GM12875 (cell line): ENCODE results near the gene PPP1R9A.

ENCODE experiments used
- H3K4me3 ChIP-seq: one replicate; pipeline ENCODE4 v1.5.1; 2011; ENCODE audit warnings: low read depth, low read length, control low read depth
- TF ChIP-seq, protein P1 (sequence below): IDR thresholded peaks from 2 replicates; pipeline ENCODE4 v1.5.1; 2011; ENCODE audit warnings: low read depth, mild to moderate bottlenecking, control low read depth, inconsistent platforms, low read length, moderate library complexity, borderline replicate concordance; ENCODE audit not compliant: insufficient read depth

PPP1R9A gene

DNA sequence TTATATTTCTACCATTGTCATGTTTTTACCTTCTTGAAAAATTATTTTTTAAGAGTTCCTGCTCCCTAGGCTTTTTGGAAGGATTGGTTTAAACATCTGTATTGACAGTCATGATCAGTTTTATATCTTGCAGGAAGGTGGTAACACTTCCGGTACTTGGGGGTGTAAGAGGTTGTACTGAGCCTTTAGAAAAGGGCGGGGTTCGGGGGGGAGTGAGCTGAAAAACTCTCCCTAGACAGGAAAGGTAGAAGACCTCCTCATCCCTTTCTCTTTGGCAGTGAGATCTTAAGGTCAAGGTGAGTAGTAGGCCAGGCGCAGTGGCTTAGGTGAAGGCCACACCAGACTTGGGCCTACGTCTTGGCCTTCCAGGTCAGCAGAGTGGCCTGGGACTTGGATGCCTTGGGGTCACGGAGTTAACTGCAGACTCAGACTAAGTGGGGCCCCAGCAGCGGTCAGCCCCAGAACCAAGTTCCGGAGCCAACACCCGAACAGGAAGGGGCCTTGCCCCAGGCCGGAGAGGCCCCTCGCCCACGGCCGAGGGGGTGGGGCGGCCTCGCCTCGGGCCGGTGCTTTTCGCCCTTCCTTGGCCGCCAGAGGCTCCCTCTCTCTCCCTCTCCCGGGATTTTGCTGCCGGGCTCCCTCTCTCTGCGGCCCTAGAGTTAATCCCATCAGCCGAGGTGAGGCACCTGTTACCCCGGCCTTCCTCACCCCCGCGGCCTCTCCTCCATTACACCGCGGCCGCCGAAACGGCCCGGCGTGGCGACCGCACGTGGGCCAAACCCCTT, at the start of gene PPP1R9A:
TSS of gene PPP1R9A (plus strand) at position 569 of the 785 bp plus-strand sequence. CDS start 2,520 bp downstream, outside the sequence.
- TF ChIP-seq, protein P1, sequence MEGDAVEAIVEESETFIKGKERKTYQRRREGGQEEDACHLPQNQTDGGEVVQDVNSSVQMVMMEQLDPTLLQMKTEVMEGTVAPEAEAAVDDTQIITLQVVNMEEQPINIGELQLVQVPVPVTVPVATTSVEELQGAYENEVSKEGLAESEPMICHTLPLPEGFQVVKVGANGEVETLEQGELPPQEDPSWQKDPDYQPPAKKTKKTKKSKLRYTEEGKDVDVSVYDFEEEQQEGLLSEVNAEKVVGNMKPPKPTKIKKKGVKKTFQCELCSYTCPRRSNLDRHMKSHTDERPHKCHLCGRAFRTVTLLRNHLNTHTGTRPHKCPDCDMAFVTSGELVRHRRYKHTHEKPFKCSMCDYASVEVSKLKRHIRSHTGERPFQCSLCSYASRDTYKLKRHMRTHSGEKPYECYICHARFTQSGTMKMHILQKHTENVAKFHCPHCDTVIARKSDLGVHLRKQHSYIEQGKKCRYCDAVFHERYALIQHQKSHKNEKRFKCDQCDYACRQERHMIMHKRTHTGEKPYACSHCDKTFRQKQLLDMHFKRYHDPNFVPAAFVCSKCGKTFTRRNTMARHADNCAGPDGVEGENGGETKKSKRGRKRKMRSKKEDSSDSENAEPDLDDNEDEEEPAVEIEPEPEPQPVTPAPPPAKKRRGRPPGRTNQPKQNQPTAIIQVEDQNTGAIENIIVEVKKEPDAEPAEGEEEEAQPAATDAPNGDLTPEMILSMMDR, result no peak
- no peak within 1 kb of the TSS for H3K4me3 ChIP-seq

DNA sequence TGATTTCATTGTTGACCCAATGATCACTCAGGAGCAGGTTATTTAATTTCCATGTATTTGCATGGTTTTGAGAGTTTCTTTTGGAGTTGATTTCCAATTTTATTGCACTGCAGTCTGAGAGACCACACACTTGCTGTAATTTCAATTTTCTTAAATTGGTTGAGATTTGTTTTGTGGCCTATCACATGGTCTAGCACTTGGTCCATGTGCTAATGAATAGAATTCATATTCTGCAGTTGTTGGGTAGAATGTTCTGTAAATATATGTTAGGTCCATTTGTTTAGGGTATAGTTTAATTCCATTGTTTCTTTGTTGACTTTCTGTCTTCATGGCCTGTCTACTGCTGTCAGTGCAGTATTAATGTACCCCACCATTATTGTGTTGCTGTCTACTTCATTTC, 36.3 kb upstream of the PPP1R9A start:
- TF ChIP-seq, protein P1, result no peak
- H3K4me3 ChIP-seq, result no peak overlapping the region

DNA sequence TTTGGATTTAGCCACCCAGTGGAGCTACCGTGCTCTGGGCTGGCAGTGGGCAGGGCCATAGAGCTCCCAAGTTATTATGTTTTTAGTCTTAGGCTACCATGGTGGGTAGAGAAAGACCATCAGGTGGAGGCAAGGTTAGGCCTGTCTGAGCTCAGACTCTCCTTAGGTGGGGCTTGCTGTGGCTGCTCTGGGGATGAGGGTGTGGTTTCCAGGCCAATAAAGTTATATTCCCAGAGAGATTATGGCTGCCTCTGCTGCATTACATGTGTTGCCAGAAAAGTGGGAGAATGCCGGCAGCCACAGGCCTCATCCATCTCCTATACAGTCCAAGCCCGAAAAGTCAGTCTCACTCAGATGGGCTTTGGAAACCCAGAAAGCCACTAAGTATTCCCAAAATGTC, 34.2 kb upstream of the PPP1R9A start:
- no peak overlapping the region for H3K4me3 ChIP-seq
- TF ChIP-seq, protein P1, result no peak

DNA sequence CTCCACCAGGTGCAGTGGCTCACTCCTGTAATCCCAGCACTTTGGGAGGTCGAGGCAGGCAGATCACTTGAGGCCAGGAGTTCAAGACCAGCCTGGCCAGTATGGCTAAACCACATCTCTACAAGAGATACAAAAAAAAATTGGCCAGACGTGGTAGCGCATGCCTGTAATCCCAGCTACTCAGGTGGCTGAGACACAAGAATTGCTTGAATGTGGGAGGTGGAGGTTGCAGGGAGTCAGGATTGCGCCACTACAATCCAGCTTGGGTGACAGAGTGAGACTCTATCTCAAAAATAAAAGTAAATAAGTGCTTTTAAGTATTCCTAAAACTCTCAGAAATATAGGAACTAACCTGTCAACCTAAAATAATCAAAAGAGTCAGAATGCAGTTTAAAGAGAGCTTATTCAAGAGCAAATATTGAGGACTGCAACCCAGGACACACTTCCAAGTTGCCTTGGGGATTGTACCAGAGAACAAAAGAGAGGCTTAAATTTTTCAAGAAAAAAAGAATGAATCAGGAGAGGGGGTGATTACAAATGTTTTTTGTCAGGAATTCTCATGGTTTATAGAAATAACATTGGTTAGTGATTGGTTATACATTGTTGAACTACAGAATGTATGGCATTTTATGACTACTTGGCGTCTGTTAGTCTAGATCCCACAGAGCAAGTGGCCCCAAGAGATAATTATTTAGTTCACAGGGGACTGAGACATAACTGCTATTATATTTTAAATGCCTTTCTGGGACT, 33.2 kb upstream of the PPP1R9A start:
- TF ChIP-seq, protein P1, result no peak
- no peak overlapping the region for H3K4me3 ChIP-seq

DNA sequence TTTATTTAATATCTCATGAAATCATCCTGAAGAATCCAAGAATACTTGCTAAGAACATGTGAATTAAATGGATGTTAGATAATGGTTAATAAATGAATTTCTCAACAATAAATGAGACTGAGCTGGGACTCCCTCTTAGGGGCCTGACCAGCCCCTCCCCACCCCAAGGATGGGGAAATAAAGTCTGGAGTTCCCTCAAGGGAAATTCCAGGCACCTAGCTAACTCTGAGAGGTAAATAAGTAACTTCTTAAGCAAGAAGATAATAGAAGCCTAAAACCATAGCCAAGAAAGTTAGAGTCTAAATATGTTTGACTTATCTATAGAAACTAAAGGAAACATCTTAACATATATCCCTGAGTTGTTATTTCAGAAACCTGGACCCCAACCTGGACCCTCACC, 32.2 kb upstream of the PPP1R9A start:
- H3K4me3 ChIP-seq, result no peak overlapping the region
- TF ChIP-seq, protein P1, result no peak

DNA sequence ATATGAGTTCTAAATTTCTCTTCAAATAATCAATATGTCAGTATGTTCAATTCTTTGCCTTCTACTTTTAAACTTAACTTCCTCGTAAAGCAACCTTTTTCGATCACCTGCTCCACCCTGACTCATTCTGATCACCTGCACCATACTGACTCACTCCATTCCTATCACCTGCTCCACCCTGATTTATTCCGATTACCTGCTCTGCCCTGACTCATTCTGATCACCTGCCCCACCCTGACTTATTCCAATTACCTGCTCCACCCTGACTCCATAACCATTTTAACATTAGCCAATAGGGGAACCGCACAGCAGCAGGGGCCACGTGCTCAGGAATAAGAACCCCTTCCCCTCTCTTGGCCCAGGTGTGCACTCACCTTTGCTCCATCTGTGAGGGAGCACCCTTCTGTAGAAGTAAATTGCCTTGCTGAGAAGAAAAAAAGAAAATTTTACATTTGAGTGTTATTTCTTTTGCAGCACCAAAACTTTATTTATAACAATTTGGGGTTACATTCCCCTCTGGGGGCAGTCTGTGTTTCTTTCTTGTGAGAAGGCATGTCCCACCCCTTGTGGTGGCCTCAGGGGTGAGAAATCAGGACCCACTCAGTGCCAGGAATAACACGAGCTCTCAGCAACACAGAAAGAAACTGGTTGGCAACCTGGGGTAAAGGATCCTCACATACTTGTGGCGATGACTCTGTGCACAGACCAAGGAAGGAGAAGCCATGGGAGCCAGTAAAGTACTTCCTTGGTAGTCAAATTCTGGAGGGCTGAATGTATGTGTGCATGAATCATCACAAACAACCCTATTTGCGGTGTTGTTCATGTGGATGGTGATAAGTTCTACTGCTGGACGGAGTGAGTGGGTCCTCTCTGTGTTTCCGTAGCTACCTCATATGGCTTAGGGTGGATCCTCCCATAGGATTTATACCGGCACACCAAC, 29.4 kb upstream of the PPP1R9A start:
- TF ChIP-seq, protein P1, result no peak
- no peak overlapping the region for H3K4me3 ChIP-seq
